Measurements from ENCODE around the gene MYO16.
"Not testable (repeated sequence)": the region's sequence is repeated elsewhere in the genome, so short reads cannot be mapped to it uniquely, and the experiment has no call there.

MYO16 gene

DNA sequence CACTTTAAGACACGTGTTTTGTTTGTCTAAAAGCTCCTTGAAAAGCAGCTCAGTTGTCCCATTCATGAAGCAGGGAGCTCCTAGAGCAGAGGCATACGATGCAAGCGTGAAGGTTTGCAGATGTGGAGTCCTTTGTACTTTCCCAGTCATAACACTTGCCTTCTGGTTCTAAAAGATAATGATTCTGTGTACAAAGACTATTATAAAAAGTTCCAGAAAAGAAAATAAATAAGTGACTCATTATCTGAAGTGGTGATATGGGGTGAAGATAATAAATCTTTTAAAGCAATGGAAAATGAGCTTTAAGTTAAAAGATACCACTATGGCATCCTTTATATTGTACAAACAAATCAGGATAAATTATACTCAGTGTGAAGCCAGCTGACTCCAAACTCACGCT lies 569.9 kb downstream of the MYO16 start:
- no peak for DNase-seq (ENCODE audit: low spot score)

DNA sequence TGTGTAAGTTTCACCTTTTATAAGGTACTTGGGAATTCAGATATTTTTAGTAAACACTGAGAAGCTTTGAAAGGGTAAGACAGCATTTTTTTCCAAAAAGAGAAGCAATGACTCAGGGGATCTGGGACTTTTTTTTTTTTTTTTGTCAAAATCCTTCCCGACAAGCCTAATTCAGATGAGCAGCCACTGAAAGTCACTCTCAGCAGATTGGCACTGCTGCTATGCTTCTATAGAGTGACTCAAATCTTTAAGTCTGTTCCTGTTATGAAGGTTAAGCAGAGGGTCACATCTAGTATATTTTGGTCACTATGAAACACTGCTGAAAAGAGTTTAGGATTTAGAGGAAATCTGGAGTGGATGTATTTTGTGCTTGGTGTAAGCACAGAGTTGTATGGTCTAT lies 571.1 kb downstream of the MYO16 start:
- DNase-seq (ENCODE audit: low spot score), result no peak

DNA sequence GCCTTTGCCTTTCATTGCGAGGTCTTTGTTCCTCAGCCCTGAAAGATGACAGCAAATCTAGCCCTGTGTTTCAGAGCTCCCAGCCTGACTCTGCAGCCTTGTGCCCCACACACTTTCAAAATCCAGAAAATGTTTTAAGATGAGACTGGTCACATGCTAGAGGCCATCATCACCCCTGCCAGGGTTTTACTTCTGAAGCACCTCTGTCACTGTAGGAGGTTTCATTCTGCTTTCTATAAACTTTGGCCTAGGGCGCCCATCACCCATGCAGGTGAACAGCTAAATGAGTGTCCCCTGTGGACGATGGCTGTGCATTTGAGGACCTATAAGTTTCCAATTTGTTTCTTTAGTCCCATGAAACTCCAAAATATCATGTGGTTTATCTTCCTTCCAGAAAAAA lies 574.2 kb downstream of the MYO16 start:
- DNase-seq (ENCODE audit: low spot score), result no peak

DNA sequence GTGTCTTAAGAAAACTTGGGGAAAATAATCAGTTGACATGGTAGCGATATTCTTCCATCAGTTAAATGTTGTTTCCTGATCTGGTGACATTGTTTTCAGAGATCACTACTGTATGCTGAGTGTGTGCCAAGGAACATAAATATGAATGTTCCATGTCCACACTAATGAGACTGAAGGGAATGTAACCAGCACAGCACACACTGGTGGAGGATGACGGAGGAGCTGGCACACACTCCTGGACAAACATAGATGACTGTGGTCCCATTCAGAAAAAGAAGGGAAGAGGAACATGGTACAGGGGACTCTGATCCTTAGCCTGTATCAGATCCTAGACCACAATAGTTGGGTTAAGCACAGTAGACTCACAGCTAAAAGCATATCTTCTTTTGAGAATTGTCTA lies 574.8 kb downstream of the MYO16 start:
- no peak for DNase-seq (ENCODE audit: low spot score)

DNA sequence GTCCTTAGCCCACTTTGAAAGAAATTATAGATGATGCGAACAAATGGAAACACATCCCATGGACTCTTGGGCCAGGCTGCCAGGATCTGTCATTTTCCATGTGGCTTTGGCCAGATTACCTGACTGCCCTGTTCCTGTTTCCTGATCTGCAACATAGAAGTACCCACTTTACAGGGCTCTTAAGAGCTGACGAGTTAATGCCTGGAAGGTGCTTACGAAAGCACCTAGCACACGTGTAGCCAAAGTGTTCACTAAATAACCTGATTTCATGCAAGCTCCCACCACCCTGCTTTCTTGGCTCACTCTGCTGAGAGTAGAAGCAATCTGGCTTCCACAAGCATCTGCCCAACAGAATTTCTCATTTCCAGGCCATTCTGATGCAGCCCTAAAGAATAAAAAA lies 575.2 kb downstream of the MYO16 start:
- DNase-seq (ENCODE audit: low spot score), result no peak

DNA sequence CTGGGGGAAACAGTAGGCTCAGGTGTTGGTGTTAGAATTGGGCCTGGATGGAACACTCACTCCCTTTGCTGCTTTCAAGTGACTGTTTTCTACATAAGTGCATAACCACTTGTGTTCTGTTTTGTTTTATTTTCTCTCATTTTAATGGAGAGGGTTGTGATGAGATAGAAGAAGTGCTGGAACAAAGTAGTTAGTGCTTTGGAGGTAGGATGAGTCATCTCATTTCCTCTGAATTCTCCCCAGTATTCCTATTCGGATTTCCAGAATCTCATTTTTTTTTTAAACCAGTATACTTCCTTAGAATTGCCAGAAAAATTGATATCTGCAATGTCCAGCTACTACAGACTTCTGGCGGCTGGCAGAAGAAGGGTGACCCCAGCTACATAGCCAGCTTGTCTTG lies 575.9 kb downstream of the MYO16 start:
- no peak for DNase-seq (ENCODE audit: low spot score)

DNA sequence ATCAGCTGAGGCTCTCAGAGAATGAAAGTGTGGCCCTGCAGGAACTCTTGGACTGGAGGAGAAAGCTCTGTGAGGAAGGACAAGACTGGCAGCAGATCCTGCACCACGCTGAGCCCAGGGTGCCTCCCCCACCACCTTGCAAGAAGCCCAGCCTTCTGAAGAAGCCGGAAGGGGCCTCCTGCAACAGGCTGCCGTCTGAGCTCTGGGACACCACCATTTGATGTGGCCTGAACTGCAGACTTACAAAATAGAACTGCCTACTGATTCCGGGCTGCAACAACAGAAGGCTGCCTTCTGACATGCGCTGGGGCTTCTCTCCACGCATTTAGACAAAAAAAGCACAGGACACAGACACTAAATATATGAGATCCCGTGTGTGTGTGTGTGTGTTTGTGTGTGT lies 577.2 kb downstream of the MYO16 start:
- DNase-seq (ENCODE audit: low spot score), result no peak

DNA sequence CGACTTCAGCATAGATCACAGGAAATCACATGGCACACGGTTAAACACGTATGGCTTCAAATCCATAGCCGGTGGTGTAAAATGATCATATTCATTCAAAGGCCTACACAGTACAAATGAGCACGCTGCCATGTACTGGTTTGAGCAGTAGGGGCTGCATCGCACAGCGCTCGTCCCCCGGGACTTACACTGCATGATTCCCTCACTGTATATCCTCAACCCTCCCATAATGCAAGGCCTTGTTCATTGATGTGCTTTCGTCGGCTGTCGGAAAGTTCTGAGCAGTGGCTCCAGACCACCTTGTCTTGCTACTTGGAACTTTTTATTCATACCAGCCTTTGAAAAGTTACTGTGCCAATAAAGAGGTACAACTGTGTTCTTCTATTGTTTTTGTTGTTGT lies 578.2 kb downstream of the MYO16 start:
- no peak for DNase-seq (ENCODE audit: low spot score)

DNA sequence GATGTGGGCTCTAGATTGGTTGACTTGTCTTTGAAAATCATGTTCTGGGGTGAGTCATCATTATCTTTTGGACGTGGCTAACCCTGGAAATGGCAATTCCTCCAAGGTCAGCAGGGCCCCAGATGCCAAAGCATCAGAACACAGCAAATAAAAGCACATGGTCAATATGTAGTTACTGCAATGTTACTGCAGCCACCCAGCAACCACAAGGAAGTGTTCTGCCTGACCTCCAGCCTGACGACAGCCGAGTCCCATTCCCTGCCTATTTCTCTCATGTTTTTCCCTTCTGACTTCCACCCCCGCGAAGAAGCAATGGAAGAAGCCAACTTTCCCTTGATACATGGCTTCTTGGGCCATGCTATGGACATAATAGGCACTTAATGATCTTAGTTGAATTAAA lies 579.1 kb downstream of the MYO16 start:
- DNase-seq (ENCODE audit: low spot score), result no peak

DNA sequence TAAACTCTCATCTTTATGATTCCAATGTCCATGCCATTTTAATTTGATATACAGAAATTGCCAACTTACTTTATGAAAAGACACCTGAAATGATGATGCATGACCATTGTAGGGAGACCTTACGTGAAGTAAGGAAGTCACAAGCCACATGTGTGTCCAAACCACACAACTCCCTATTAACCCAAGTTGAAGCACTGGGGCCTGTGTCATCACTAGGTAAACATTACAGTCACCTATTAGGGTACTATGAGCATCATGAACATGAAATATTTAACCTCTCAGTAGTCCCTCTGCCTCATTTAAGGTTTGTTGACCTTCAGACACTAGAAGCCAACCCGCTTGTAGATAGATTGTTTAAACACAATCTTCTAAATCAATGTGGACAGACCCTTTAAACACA lies 580.1 kb downstream of the MYO16 start:
- no peak for DNase-seq (ENCODE audit: low spot score)

DNA sequence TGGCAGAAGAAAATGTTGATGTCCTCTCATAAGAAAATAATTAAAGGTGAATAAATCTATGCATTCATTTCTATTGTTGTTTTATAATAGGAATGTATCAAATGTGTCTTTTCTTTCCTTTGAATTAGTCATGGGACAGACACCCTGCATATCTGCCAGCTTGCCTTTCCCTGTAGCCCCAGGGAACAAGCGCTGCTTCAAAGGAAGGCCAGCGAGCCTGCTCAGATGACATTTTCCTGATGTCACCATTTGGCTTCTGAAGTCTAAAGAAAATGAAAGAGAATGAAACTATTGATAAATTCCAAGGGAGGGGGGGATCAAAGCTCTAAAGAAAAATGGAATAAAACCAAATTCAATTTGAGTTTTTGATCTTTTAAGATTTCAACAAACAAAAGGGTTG lies 582.2 kb downstream of the MYO16 start:
- DNase-seq (ENCODE audit: low spot score), result no peak

DNA sequence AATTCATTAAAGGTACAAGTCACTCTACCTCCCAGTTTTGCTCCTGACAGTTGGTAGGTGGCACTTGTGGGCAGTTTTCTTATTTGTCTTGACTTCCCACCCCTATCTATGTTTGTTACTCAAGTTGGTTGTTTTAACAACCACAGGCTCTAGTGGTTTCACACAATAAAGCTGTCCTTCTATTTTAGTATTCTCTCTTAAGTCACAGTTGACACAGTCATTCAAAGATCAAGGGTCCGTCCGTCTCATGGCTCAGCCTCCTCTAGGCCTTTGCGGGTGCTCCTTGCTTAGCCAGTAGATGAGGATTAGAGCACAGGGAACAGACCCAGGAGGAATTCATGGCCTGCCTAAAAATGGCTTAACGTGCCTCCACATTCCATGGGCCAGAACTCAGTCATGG lies 583.2 kb downstream of the MYO16 start:
- DNase-seq (ENCODE audit: low spot score), result no peak

DNA sequence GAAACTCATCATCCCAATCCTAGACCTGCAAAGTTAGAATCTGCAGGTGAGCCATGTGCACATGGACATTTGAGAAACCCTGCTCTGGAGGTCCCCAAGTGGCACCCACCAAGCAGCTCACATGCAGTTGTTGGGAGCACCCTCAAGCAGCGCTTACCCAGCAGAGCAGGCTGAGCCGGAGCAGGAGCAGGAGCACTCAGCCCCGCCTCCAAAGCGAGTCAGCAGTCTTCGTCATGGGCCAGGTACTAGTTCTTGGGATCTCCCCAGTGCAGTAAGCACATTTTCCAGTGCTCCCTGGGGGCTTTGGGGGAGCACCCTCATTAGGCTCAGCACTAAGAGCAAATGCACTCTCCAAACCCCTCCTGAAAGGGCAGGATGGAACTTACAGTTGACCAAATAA lies 584.3 kb downstream of the MYO16 start:
- DNase-seq (ENCODE audit: low spot score), result no peak

DNA sequence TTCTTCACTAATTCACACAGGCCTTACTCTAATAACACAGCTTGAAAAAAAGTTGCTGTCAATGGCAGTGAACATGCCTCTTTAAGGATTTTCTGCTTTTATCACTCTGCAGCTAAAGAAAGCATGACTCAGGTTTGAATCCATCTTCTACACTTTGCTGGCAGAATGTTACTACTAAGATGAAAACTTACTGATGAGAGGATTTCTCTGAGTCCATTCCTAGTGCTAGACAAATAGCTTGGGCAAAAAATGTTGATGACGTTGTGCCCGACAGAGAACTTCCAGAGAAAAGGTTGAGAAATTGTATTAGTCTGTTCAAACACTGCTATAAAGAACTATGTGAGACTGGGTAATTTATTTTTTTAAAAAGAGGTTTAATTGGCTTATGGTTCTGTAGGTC lies 585.0 kb downstream of the MYO16 start:
- DNase-seq (ENCODE audit: low spot score), result no peak

DNA sequence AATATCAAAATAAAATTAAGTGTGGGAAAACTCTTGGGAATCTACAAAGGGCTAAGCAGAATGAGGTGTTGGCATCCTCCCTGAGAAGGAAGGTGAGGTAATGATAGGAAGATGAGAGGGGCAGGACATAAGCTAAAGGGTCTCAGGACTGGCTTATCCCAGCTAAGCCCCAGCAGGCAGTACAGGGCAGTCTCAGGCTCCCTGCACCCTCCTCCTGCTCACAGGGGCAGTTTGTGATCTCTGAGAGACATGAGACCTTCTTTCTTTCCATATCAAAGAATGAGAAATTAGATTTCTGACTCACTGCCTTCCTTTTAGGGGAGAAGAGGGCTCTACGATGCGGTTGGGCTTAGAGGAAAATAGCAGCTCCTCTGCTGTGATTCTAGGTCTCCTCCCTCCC lies 586.0 kb downstream of the MYO16 start:
- no peak for DNase-seq (ENCODE audit: low spot score)

DNA sequence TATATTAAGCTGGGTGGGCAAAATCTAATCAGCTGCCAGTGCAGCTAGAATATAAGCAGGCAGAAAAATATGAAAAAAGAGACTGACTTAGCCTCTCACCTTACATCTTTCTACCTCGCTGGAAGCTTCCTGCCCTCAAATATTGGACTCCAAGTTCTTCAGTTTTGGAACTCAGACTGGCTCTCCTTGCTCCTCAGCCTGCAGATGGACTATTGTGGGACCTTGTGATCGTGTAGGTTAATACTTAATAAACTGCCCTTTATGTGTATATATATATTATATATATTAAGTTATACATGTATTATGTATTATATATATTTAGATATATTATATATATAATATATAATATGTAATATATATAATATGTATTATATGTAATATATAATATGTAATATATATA lies 588.1 kb downstream of the MYO16 start:
- DNase-seq (ENCODE audit: low spot score), result not testable (repeated sequence)

DNA sequence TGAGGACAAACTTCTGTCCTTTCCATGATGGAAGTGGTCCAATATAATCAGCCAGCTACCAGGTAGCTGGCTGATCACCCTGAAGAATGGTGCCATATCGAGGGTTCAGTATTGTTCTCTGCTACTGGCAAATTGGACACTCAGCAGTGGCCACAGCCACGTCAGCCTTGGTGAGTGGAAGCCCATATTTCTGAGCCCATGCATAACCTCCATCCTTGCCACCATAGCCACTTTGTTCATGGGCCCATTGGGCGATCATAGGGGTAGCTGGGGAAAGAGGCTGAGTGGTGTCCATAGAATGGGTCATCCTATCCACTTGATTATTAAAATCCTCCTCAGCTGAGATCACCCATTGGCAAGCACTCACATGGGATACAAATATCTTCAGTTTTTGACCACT lies 591.2 kb downstream of the MYO16 start:
- no peak for DNase-seq (ENCODE audit: low spot score)

DNA sequence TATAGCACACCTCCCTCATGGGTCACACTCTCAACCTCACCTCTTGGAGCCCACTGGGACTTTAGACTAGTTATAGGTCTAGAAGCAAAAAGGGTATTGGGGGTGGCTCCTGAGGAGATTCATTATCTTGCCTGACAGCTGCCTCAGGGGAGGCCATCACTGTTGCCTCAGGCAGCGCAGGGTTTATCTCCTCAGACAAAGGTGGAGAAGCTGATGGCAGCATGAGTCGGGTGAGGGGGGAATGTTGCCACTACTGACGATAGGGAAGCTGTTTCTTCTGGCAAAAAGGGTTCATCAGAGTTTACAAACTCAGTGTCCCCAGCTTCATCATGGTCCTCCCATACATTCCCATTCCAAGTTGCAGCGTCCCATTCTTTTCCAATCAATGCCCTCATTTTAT lies 594.6 kb downstream of the MYO16 start:
- DNase-seq (ENCODE audit: low spot score), result no peak

DNA sequence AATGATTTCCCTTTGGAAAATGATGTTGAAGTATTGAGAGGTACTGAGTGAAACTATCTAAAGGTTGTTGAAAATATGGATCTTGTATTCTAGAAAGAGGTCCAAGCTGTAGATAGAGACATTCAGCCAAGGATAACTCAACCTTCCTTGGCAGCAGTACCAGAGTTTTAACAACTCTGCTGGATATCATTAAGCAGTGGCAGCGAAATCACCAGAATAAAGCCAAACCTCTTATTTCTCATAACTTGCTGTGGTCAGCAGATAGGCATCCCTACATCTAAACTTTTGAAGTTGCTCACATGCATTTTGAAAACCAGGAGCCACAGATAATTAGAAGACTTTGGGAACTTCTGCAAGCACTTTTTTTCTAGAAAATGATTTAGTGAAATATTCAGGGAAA lies 597.2 kb downstream of the MYO16 start:
- DNase-seq (ENCODE audit: low spot score), result no peak

DNA sequence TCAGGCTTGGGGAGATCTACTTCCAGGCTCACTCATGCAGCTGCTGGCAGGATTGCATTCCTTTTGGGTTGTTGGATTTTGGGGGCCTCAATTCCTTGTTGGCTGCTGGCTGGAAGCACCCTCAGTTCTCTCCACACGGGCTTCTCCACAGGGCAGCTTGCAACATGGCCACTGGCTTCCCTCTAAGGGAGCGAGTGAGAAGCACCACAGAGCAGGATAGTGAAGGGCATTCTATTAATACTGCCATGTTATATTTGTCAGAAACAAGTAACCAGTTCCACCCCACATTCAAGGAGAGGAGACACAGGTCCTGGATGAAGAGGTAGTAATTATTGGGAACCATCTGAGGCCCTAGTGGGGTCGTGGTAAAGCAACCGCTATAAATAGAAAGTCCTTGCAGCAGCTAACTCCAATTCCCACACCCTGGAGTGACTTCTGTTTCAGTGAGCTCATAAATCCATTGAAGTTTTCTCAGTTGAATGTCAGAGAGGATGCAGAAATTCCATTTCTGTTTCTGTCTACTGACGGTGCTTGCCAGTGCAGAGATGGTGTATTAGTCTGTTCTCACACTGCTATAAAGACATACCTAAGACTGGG lies 598.0 kb downstream of the MYO16 start:
- no peak for DNase-seq (ENCODE audit: low spot score)

DNA sequence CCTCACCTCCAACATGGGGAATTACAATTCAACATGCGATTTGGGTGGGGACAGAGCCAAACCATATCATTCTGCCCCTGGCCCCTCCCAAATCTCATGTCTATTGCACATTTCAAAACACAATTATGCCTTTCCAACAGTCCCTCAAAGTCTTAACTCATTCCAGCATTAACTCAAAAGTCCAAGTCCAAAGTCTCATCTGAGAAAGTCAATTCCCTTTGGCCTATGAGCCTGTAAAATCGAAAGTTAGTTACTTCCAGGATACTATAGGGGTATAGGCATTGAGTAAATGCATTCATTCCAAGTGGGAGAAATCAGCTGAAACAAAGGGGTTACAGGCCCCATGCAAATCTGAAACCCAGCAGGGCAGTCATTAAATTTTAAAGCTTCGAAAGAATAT lies 598.8 kb downstream of the MYO16 start:
- DNase-seq (ENCODE audit: low spot score), result no peak

DNA sequence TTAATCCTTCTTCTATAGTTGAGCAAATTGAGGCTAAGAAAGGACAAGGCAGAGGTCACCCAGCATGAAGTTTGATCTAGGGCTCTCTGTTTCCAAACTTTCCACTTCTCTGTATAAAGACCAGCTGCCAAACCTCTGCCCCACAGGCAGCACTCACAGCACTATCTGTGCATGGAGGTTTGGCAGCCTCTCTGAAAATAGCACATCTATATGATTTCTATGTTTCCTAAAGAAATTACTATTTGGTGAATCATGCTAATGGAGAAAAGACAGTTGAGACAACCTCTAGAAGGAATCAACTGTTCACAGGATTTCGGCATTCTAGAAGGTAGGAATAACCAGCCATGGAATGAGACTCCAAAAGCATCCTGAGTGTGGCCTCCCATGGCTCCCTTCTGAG lies 602.5 kb downstream of the MYO16 start:
- DNase-seq (ENCODE audit: low spot score), result no peak

DNA sequence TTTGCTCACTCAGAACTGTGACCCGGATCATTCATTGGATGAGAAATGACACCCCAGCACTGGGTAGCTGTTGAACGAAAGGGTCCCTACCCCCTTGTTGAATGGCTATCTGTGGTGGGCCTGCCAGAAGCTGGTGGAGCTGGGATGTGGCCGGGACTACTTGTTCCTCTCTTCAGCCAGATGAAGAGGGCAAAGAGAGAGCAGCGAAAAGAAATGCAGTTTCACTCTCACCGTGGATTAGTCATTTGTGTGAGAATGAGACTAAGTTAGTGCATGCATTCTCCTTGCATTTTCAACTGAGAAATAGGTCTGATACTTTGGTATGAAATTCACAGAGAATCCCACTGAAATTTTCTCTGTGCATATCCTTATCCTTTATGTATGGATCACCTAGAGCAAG lies 603.9 kb downstream of the MYO16 start:
- DNase-seq (ENCODE audit: low spot score), result no peak

DNA sequence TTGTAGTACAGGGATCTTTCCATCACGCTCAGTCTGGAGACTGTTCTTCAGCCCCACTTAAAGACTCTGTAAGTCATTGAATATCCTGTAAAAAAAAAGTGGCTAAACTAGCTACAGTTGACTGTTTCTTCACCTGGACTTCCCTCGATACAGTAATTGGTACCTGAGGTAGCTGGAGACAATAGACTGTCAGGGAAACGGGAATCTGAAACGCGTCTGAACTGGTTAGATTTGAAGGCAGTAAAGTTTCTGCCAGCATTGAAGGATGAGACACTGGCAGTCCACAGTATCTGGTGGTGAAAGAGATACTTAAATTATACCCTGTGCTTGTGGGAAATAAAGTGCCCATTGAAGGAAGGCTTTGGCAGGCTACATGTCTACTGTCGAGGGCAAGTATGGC lies 606.5 kb downstream of the MYO16 start:
- no peak for DNase-seq (ENCODE audit: low spot score)

DNA sequence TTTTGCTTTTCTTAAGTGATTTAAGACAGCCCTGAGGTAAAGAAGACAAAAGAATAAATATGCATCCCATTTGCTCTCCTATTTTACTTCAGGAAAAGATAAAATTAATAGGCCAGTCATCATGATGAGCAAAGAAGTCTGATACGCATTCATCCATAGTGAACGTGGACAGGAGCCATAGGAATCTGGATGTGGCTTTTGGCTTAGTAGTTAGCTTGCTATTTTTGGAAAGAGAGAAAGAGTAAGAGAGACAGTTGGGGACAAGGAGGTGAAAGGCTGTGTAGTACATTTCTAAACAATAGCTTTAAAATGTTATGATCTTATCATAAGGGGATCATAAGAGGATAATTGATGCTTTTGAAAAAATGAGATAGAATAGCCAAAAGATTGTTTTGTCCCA lies 611.7 kb downstream of the MYO16 start:
- no peak for DNase-seq (ENCODE audit: low spot score)
